Stomach (tissue), 19 donors: ENCODE measurements around the gene RPL38. TPM values are rescaled to one million over a fixed set of nuclear protein-coding genes. Genes with fewer than 3 reads are reported as not detected.
A peak's percentile ranks its signal among the peaks of the same experiment; 100 is the strongest.

Source experiments
- DNase-seq, 2 donors: peaks; one replicate each; pipeline versions ENCODE4 v3.0.0 to v3.0.0-alpha.2; 2013 to 2019
- H3K27ac ChIP-seq, 5 donors: fragments of 200-600 bp in 4 of 5; sonication (generic) in 4 of 5; one replicate each; pipeline ENCODE4 v1.5.1; 2013 to 2019; ENCODE audit warnings: mild to moderate bottlenecking in 1 of 5, moderate library complexity in 1 of 5
- H3K27me3 ChIP-seq, 3 donors: fragments of 200-600 bp; sonication (generic); one replicate each; pipeline ENCODE4 v1.5.1; 2017 to 2019; ENCODE audit warnings: mixed run types in 1 of 3
- H3K36me3 ChIP-seq, 4 donors: fragments of 200-600 bp; sonication (generic); 1 replicate in 3 of 4; 2 replicates in 1 of 4; pipeline ENCODE4 v1.5.1; 2016 to 2019
- H3K4me1 ChIP-seq, 4 donors: fragments of 200-600 bp; sonication (generic); one replicate each; pipeline ENCODE4 v1.5.1; 2016 to 2019
- H3K4me3 ChIP-seq, 4 donors: fragments of 200-600 bp; sonication (generic) in 3 of 4; one replicate each; pipeline ENCODE4 v1.5.1; 2016 to 2019; ENCODE audit warnings: mild to moderate bottlenecking in 1 of 4
- H3K9me3 ChIP-seq, 4 donors: fragments of 200-600 bp; sonication (generic); one replicate each; pipeline ENCODE4 v1.5.1; 2016 to 2019
- CTCF ChIP-seq, 7 experiments: fragments of 450-650 bp in 4 of 7; fragments of 200-600 bp in 3 of 7; sonication (generic) in 3 of 7; IDR thresholded peaks; one replicate each; pipeline ENCODE4 v1.5.1; 2016 to 2019; ENCODE audit warnings: antibody characterized with exemption in 7 of 7, control low read depth in 2 of 7, mild to moderate bottlenecking in 1 of 7
- EP300 ChIP-seq: sonication (generic); formaldehyde crosslinking; IDR thresholded peaks from one replicate; pipeline ENCODE4 v1.6.1; 2017; ENCODE audit warnings: antibody characterized with exemption
- POLR2A ChIP-seq, 4 donors: fragments of 450-650 bp; IDR thresholded peaks; one replicate each; pipeline ENCODE4 v1.6.1; 2016; ENCODE audit warnings: antibody characterized with exemption in 4 of 4, control low read depth in 2 of 4, mild to moderate bottlenecking in 1 of 4, moderate library complexity in 1 of 4
- POLR2AphosphoS5 ChIP-seq, 3 donors: sonication (generic); formaldehyde crosslinking; IDR thresholded peaks; one replicate each; pipeline ENCODE4 v1.6.1; 2016; ENCODE audit warnings: antibody characterized with exemption in 3 of 3
- WGBS, 5 donors: extraction: QIAGEN DNeasy Blood & Tissue Kit in 3 of 5; methylation state at CpG; one replicate each; pipeline versions ENCODE4 v1.1.5 to v1.1.7; 2013 to 2018; 5-methylcytosine and 5-hydroxymethylcytosine counted together
- intact Hi-C: fragments of 100-400 bp; cut with DNase I; formaldehyde crosslinking; loops from one replicate; pipeline ENCODE4 v1.15.1; 2023; ENCODE audit warnings: low total_unique reads
- long read RNA-seq, 10 donors: transcript quantifications; one replicate each; lab custom pipeline, GENCODE V29; 2026
- polyA plus RNA-seq, 3 donors: library from polyadenylated mRNA; stranded (reverse); fragments of 200-250 nt; gene quantifications; one replicate each; pipeline ENCODE4 v1.2.3, GENCODE V29; 2013
- total RNA-seq, 5 donors: library from RNA; depleted of rRNA; stranded (reverse); fragments of >200 nt; gene quantifications; one replicate each; pipeline versions ENCODE4 v1.1.0 to v1.2.3, GENCODE V29; 2014 to 2016
- donor health status: healthy with polysubstance abuse.
- donor health status: Bipolar disorder and iron deficiency.
- donor health status: healthy.

Gene RPL38
- total RNA-seq, result 1,000 to 10,000 TPM in 1 of 5 donors, 100 to 1,000 TPM in 3, 10 to 100 TPM in 1; 37.7 to 1,270 (median 232) TPM
- 1,000 to 10,000 TPM; 1,436 to 1,839 (median 1,751) TPM for polyA plus RNA-seq
- long read RNA-seq, donor 1, transcript RPL38-202 (5 exons, 431 nt), result minor isoform, 50 of 447 reads
- long read RNA-seq, donor 1, transcript RPL38-206 (4 exons, 532 nt), result minor isoform, 33 of 447 reads
- long read RNA-seq, donor 1, transcript RPL38-207 (4 exons, 429 nt), result minor isoform, 9 of 447 reads
- long read RNA-seq, donor 1, transcript RPL38-201 (5 exons, 1,170 nt), result major isoform, 290 of 447 reads
- long read RNA-seq, donor 1, partial matches to known transcripts, result 45 of 447 reads
- long read RNA-seq, donor 1, other reads (novel, unspliced or antisense), result 18 of 447 reads
- long read RNA-seq, donor 2, transcript RPL38-201 (5 exons, 1,170 nt), result major isoform, 218 of 321 reads
- long read RNA-seq, donor 2, transcript RPL38-207 (4 exons, 429 nt), result minor isoform, 12 of 321 reads
- long read RNA-seq, donor 2, transcript RPL38-206 (4 exons, 532 nt), result minor isoform, 24 of 321 reads
- long read RNA-seq, donor 2, transcript RPL38-202 (5 exons, 431 nt), result minor isoform, 31 of 321 reads
- long read RNA-seq, donor 2, partial matches to known transcripts, result 27 of 321 reads
- long read RNA-seq, donor 2, other reads (novel, unspliced or antisense), result 7 of 321 reads
- long read RNA-seq, donor 3, transcript RPL38-201 (5 exons, 1,170 nt), result major isoform, 594 of 873 reads
- long read RNA-seq, donor 3, transcript RPL38-202 (5 exons, 431 nt), result minor isoform, 74 of 873 reads
- long read RNA-seq, donor 3, transcript RPL38-206 (4 exons, 532 nt), result minor isoform, 44 of 873 reads
- long read RNA-seq, donor 3, transcript RPL38-207 (4 exons, 429 nt), result minor isoform, 33 of 873 reads
- long read RNA-seq, donor 3, partial matches to known transcripts, result 81 of 873 reads
- long read RNA-seq, donor 3, other reads (novel, unspliced or antisense), result 37 of 873 reads
- long read RNA-seq, donor 4, transcript RPL38-202 (5 exons, 431 nt), result minor isoform, 10 of 121 reads
- long read RNA-seq, donor 4, transcript RPL38-206 (4 exons, 532 nt), result minor isoform, 5 of 121 reads
- long read RNA-seq, donor 4, transcript RPL38-201 (5 exons, 1,170 nt), result major isoform, 81 of 121 reads
- long read RNA-seq, donor 4, transcript RPL38-207 (4 exons, 429 nt), result minor isoform, 6 of 121 reads
- long read RNA-seq, donor 4, partial matches to known transcripts, result 7 of 121 reads
- long read RNA-seq, donor 4, other reads (novel, unspliced or antisense), result 9 of 121 reads
- long read RNA-seq, donor 5, transcript RPL38-202 (5 exons, 431 nt), result minor isoform, 143 of 1,172 reads
- long read RNA-seq, donor 5, transcript RPL38-206 (4 exons, 532 nt), result minor isoform, 54 of 1,172 reads
- long read RNA-seq, donor 5, transcript RPL38-207 (4 exons, 429 nt), result minor isoform, 64 of 1,172 reads
- long read RNA-seq, donor 5, transcript RPL38-201 (5 exons, 1,170 nt), result major isoform, 759 of 1,172 reads
- long read RNA-seq, donor 5, partial matches to known transcripts, result 84 of 1,172 reads
- long read RNA-seq, donor 5, other reads (novel, unspliced or antisense), result 57 of 1,172 reads
- long read RNA-seq, donor 6, transcript RPL38-201 (5 exons, 1,170 nt), result major isoform, 896 of 1,354 reads
- long read RNA-seq, donor 6, transcript RPL38-207 (4 exons, 429 nt), result minor isoform, 61 of 1,354 reads
- long read RNA-seq, donor 6, transcript RPL38-202 (5 exons, 431 nt), result minor isoform, 131 of 1,354 reads
- long read RNA-seq, donor 6, transcript RPL38-206 (4 exons, 532 nt), result minor isoform, 85 of 1,354 reads
- long read RNA-seq, donor 6, partial matches to known transcripts, result 127 of 1,354 reads
- long read RNA-seq, donor 6, other reads (novel, unspliced or antisense), result 44 of 1,354 reads
- long read RNA-seq, donor 7, transcript RPL38-206 (4 exons, 532 nt), result minor isoform, 67 of 1,484 reads
- long read RNA-seq, donor 7, transcript RPL38-202 (5 exons, 431 nt), result minor isoform, 187 of 1,484 reads
- long read RNA-seq, donor 7, transcript RPL38-201 (5 exons, 1,170 nt), result major isoform, 924 of 1,484 reads
- long read RNA-seq, donor 7, transcript RPL38-207 (4 exons, 429 nt), result minor isoform, 64 of 1,484 reads
- long read RNA-seq, donor 7, partial matches to known transcripts, result 146 of 1,484 reads
- long read RNA-seq, donor 7, other reads (novel, unspliced or antisense), result 85 of 1,484 reads
- long read RNA-seq, donor 8, transcript RPL38-202 (5 exons, 431 nt), result minor isoform, 156 of 1,348 reads
- long read RNA-seq, donor 8, transcript RPL38-206 (4 exons, 532 nt), result minor isoform, 61 of 1,348 reads
- long read RNA-seq, donor 8, transcript RPL38-201 (5 exons, 1,170 nt), result major isoform, 881 of 1,348 reads
- long read RNA-seq, donor 8, transcript RPL38-207 (4 exons, 429 nt), result minor isoform, 73 of 1,348 reads
- long read RNA-seq, donor 8, partial matches to known transcripts, result 111 of 1,348 reads
- long read RNA-seq, donor 8, other reads (novel, unspliced or antisense), result 48 of 1,348 reads
- long read RNA-seq, donor 9, transcript RPL38-201 (5 exons, 1,170 nt), result major isoform, 1,012 of 1,649 reads
- long read RNA-seq, donor 9, transcript RPL38-207 (4 exons, 429 nt), result minor isoform, 75 of 1,649 reads
- long read RNA-seq, donor 9, transcript RPL38-206 (4 exons, 532 nt), result minor isoform, 86 of 1,649 reads
- long read RNA-seq, donor 9, transcript RPL38-202 (5 exons, 431 nt), result minor isoform, 158 of 1,649 reads
- long read RNA-seq, donor 9, partial matches to known transcripts, result 229 of 1,649 reads
- long read RNA-seq, donor 9, other reads (novel, unspliced or antisense), result 65 of 1,649 reads
- long read RNA-seq, donor 10, transcript RPL38-206 (4 exons, 532 nt), result minor isoform, 23 of 399 reads
- long read RNA-seq, donor 10, transcript RPL38-201 (5 exons, 1,170 nt), result major isoform, 279 of 399 reads
- long read RNA-seq, donor 10, transcript RPL38-202 (5 exons, 431 nt), result minor isoform, 29 of 399 reads
- long read RNA-seq, donor 10, transcript RPL38-207 (4 exons, 429 nt), result minor isoform, 27 of 399 reads
- long read RNA-seq, donor 10, partial matches to known transcripts, result 24 of 399 reads
- long read RNA-seq, donor 10, other reads (novel, unspliced or antisense), result 12 of 399 reads

- H3K36me3 ChIP-seq, result peaks cover 33 to 40% (median 39%) of the 10 kb centered on the region in 4 donors
- H3K27ac ChIP-seq, result peak within 1 kb of the TSS; percentile 65 to 91 (median 88)
- DNase-seq, result peak; percentile 97 to 98
- intact Hi-C loops, result loop anchor here (5.0 kb wide), 1 partner anchor 164 kb away; the partner anchor contains the start of gene GPR142
- peaks cover 33 to 61% (median 53%) of the 10 kb centered on the region in 4 donors for H3K4me1 ChIP-seq
- H3K9me3 ChIP-seq, result no peaks in the 10 kb centered on the region
- TF ChIP-seq CTCF (IDR thresholded peaks at IDR 0.05), result peak in 6 of 7 experiments; percentile 92 to 99 (median 97)
- no peak for TF ChIP-seq EP300
- peak in 2 of 4 donors; percentile 45 to 83 for TF ChIP-seq POLR2A (IDR thresholded peaks at IDR 0.05)
- TF ChIP-seq POLR2AphosphoS5 (IDR thresholded peaks at IDR 0.05), result peak; percentile 95 to 99 (median 95)
- H3K27me3 ChIP-seq, result peaks cover 0 to 38% (median 8%) of the 10 kb centered on the region in 3 donors
- peak within 1 kb of the TSS; percentile 63 to 97 (median 92) for H3K4me3 ChIP-seq
- WGBS, 5 donors, result 0 to 2% (median 1%) methylated on average over 27 to 53 of the region's 53 CpGs
Measured at GRCh38 chr17:74203439-74204240, at the start of gene RPL38. TSS of gene RPL38 (plus strand) at chr17:74203678. CDS start at chr17:74203956, 278 bp downstream.

DNA sequence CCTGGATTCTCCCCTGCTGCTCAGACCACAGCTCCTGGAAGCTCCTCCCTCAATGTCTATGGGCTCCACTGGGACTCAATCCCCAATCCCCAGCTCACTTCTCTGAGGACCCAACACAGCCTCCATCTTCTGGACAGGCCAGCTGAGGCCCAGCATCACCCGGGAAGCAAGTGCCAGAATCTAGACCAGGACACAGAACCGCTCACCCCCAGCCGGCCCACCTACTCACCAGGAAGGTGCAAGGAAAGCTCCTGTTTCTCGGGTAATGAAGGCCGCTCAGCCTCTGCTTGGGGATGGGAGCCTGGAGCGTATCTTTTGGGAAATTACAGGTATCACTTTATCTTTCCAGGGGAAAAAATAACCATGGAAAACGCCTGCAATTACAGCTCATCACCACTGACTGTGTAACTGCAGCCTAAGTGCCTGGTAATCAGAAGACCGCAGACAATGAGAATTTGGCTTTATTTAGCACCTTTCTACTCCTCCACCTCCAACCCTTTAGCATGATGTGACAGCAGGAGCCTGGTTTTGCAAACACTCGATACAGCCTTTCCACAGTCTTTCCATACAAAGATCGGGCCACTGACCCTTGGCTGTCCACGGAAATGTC lies 49.6 kb upstream of the RPL38 start:
- H3K27ac ChIP-seq, result no peak overlapping the region
- intact Hi-C loops, result no loop called here
- peaks cover 0 to 27% (median 10%) of the 10 kb centered on the region in 3 donors for H3K27me3 ChIP-seq
- 76 to 87% (median 80%) methylated on average over 11 of the region's 11 CpGs for WGBS, 5 donors
- DNase-seq, result no peak
- TF ChIP-seq CTCF (IDR thresholded peaks at IDR 0.05), result no peak
- TF ChIP-seq EP300, result no peak
- no peak overlapping the region for H3K4me3 ChIP-seq
- no peaks in the 10 kb centered on the region for H3K36me3 ChIP-seq
- no peaks in the 10 kb centered on the region for H3K4me1 ChIP-seq
- peaks cover 0 to 4% (median 0%) of the 10 kb centered on the region in 4 donors for H3K9me3 ChIP-seq
